Right kidney (tissue), 1 donor: ENCODE measurements around the gene CRIP2.

Source experiments
- DNase-seq: peaks from one replicate; pipeline ENCODE4 v3.0.0-alpha.2; 2016

The CRIP2 gene

GRCh38 chr14:105476097-105476830, 1.6 kb downstream of the CRIP2 start:
- DNase-seq, result peak; percentile 73

GRCh38 chr14:105476831-105477659, 2.4 kb downstream of the CRIP2 start:
- DNase-seq, result peak; percentile 58

GRCh38 chr14:105477660-105478397, 3.2 kb downstream of the CRIP2 start:
- DNase-seq, result peak; percentile 39

- no peak for DNase-seq
These were observed 4.0 kb downstream of the CRIP2 start for GRCh38 chr14:105478398-105479251.

GRCh38 chr14:105479431-105480158, 5.0 kb downstream of the CRIP2 start:
- DNase-seq, result no peak

- DNase-seq, result no peak
These were observed 5.7 kb downstream of the CRIP2 start for GRCh38 chr14:105480199-105480746.

- DNase-seq, result peak; percentile 96
These were observed 6.5 kb downstream of the CRIP2 start for GRCh38 chr14:105480807-105481801.

- peak; percentile 87 for DNase-seq
These were observed 7.4 kb downstream of the CRIP2 start for GRCh38 chr14:105481886-105482457.

GRCh38 chr14:105482486-105483110, 8.0 kb downstream of the CRIP2 start:
- no peak for DNase-seq

GRCh38 chr14:105483300-105484068, 8.9 kb downstream of the CRIP2 start:
- DNase-seq, result no peak

- DNase-seq, result no peak
These were observed 9.7 kb downstream of the CRIP2 start for GRCh38 chr14:105484069-105484996.

- DNase-seq, result no peak
These were observed 10.4 kb downstream of the CRIP2 start for GRCh38 chr14:105484997-105485393.

- DNase-seq, result peak; percentile 72
These were observed 11.1 kb downstream of the CRIP2 start for GRCh38 chr14:105485739-105486162.

- DNase-seq, result no peak
These were observed 11.7 kb downstream of the CRIP2 start, which contains the start of gene CRIP1 for GRCh38 chr14:105486163-105486973. Gene CRIP1, plus strand, starts transcription at chr14:105486886. Its CDS starts 374 bp downstream, at chr14:105487260.

- peak; percentile 75 for DNase-seq
These were observed 12.4 kb downstream of the CRIP2 start for GRCh38 chr14:105486974-105487448.
